Heart left ventricle (tissue), 13 donors: ENCODE measurements around the gene MGAT5.

Experiments
- POLR2A ChIP-seq, 2 donors: fragments of 450-650 bp; IDR thresholded peaks; one replicate each; pipeline ENCODE4 v1.6.1; 2017; ENCODE audit warnings: antibody characterized with exemption in 2 of 2, mild to moderate bottlenecking in 2 of 2, moderate library complexity in 2 of 2
- TF ChIP-seq, protein P1 (sequence below), 12 donors: fragments of 200-600 bp; sonication (generic) in 4 of 12; IDR thresholded peaks; one replicate each; pipeline versions ENCODE4 v1.5.0 to v1.8.0; 2018 to 2022; ENCODE audit warnings: antibody characterized with exemption in 12 of 12, mild to moderate bottlenecking in 5 of 12
- donor health status: ischemic (EF 13 %, LVEDD 7.1; RV severe dilation, severe dysfunction).
- donor health status: DM: no; HTN: yes; CAD: no.
- donor health status: DM: no; HTN: no; CAD: no.
- donor health status: ischemic (EF 25% LVEDD 6.9; RV normal size, moderate dysfunction).
- donor health status: ischemic (EF 25% LVEDD 5.7; RV mildly dilated, moderate dysfunction).
- donor health status: ischemic (EF 35%, LVEDD 5.7; RV mildly dilated, moderate dysfunction).
- donor health status: nonischemic (EF 11% LVEDD 7.7; RV severe dilation, severe dysfunction).
- donor health status: DM: yes; HTN: yes; CAD: no.
- donor health status: PGD.
- donor health status: ischemic (EF 29% LVEDD 5.4; RV normal size, mild dysfunction).
- donor health status: nonischemic (EF 23%, LVEDD 6.1; RV moderate dilation, normal function).

DNA sequence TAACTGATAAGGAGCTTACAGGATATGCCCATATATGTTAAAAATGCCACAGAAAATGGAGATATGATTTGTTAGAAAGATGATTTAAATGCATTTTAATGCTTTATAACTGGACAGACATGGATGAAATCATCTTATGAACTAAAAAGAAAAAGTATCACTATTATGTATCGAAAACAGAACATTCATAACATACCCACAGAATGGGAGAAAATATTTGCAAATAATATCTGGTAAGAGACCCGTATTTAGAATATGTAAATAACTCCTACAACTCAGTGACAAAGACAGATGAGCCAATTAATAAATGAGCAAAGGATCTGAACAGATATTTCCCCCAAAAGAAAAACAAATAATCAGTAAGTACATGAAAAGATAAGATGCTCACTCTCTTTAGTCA lies 24.3 kb upstream of the MGAT5 start:
- TF ChIP-seq, protein P1, sequence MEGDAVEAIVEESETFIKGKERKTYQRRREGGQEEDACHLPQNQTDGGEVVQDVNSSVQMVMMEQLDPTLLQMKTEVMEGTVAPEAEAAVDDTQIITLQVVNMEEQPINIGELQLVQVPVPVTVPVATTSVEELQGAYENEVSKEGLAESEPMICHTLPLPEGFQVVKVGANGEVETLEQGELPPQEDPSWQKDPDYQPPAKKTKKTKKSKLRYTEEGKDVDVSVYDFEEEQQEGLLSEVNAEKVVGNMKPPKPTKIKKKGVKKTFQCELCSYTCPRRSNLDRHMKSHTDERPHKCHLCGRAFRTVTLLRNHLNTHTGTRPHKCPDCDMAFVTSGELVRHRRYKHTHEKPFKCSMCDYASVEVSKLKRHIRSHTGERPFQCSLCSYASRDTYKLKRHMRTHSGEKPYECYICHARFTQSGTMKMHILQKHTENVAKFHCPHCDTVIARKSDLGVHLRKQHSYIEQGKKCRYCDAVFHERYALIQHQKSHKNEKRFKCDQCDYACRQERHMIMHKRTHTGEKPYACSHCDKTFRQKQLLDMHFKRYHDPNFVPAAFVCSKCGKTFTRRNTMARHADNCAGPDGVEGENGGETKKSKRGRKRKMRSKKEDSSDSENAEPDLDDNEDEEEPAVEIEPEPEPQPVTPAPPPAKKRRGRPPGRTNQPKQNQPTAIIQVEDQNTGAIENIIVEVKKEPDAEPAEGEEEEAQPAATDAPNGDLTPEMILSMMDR (IDR thresholded peaks at IDR 0.05) = no peak
- TF ChIP-seq POLR2A (IDR thresholded peaks at IDR 0.05) = no peak
